Measurements from ENCODE around the gene CDH23. TPM values are rescaled to one million over a fixed set of nuclear protein-coding genes. Genes with fewer than 3 reads are reported as not detected.

The CDH23 gene
- total and polyA plus RNA-seq, 7 donors = 1.00 to 3.8 (median 1.9) TPM

GRCh38 chr10:71780156-71780555, 383.4 kb downstream of the CDH23 start:
- H3K4me3 ChIP-seq = no peak overlapping the region
- DNase-seq = no peak
- no peak for ATAC-seq
- 78 to 91% (median 84%) methylated on average over 7 of the region's 7 CpGs for WGBS, 3 donors
- no peaks in the 10 kb centered on the region for H3K36me3 ChIP-seq (ENCODE audit: insufficient read depth in 1 of 2, low read depth in 1 of 2)
- intact Hi-C loops (cut with DNase I) = no loop called here
- no peaks in the 10 kb centered on the region for H3K9me3 ChIP-seq
- H3K27me3 ChIP-seq (ENCODE audit: insufficient read depth in 3 of 3, low read length in 2 of 3) = no peaks in the 10 kb centered on the region
- H3K4me1 ChIP-seq = peaks cover 2% of the 10 kb centered on the region
- TF ChIP-seq, protein P1, sequence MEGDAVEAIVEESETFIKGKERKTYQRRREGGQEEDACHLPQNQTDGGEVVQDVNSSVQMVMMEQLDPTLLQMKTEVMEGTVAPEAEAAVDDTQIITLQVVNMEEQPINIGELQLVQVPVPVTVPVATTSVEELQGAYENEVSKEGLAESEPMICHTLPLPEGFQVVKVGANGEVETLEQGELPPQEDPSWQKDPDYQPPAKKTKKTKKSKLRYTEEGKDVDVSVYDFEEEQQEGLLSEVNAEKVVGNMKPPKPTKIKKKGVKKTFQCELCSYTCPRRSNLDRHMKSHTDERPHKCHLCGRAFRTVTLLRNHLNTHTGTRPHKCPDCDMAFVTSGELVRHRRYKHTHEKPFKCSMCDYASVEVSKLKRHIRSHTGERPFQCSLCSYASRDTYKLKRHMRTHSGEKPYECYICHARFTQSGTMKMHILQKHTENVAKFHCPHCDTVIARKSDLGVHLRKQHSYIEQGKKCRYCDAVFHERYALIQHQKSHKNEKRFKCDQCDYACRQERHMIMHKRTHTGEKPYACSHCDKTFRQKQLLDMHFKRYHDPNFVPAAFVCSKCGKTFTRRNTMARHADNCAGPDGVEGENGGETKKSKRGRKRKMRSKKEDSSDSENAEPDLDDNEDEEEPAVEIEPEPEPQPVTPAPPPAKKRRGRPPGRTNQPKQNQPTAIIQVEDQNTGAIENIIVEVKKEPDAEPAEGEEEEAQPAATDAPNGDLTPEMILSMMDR (IDR thresholded peaks at IDR 0.05) = no peak
- no peak overlapping the region for H3K27ac ChIP-seq

- intact Hi-C loops (cut with DNase I) = no loop called here
- TF ChIP-seq, protein P1 (IDR thresholded peaks at IDR 0.05) = no peak
- Histone ChIP-seq H3K27me3 (ENCODE audit: insufficient read depth in 3 of 3, low read length in 2 of 3) (no peaks in the 10 kb centered on the region), H3K36me3 (ENCODE audit: insufficient read depth in 1 of 2, low read depth in 1 of 2) (no peaks in the 10 kb centered on the region), H3K4me3 (no peak overlapping the region), H3K27ac (no peak overlapping the region), H3K4me1 (no peaks in the 10 kb centered on the region), H3K9me3 (no peaks in the 10 kb centered on the region)
- DNase-seq (no peak), ATAC-seq (no peak)
- 91 to 92% (median 92%) methylated on average over 9 of the region's 9 CpGs for WGBS, 3 donors
These were observed 384.0 kb downstream of the CDH23 start for GRCh38 chr10:71780719-71781118.

DNA sequence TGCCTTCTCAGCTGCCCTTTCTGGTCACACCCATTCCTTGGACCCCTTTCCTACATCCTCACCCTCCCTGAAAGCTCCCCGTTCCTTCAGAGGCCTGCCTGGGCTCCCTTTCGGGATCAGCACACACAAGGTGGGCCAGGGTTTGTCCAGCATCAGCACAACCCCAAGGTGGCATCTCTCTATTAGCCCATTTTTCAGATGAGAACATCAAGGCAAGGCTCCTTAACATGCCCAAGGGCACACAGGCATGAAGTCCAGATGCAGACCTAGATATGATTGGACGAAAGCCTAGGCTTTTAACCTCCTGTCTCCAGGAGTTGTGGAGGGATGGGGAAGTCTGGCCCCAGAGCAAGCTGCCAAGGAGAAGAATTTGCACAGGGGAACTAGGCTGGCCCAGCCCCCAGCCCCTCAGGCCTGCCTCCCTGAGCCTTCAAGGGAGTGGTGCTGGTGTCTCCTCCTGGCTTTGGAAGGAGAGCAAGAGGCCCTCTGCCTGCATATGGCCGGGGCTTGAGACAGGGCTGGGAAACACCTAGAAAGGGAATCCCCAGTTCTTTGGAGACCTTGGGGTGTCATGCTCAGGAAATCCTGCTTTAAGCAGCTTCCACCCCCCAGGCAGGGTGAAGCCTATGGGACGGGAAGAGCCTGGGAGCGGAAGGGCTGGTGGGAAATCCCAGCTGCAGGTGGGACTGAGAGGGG, 385.6 kb downstream of the CDH23 start:
- Histone ChIP-seq H3K4me3 (no peak overlapping the region), H3K27ac (no peak overlapping the region), H3K36me3 (ENCODE audit: insufficient read depth in 1 of 2, low read depth in 1 of 2) (no peaks in the 10 kb centered on the region), H3K4me1 (no peaks in the 10 kb centered on the region), H3K27me3 (ENCODE audit: insufficient read depth in 3 of 3, low read length in 2 of 3) (no peaks in the 10 kb centered on the region), H3K9me3 (no peaks in the 10 kb centered on the region)
- 82 to 90% (median 85%) methylated on average over 6 of the region's 6 CpGs for whole genome bisulfite sequencing, 3 donors
- DNase-seq (no peak), ATAC-seq (no peak)
- TF ChIP-seq, protein P1 (IDR thresholded peaks at IDR 0.05) = no peak
- intact Hi-C loops (cut with DNase I) = no loop called here

GRCh38 chr10:71782917-71783490, 386.3 kb downstream of the CDH23 start:
- TF ChIP-seq, protein P1 (IDR thresholded peaks at IDR 0.05) = no peak
- intact Hi-C loops (cut with DNase I) = no loop called here
- Histone ChIP-seq H3K27me3 (ENCODE audit: insufficient read depth in 3 of 3, low read length in 2 of 3) (no peaks in the 10 kb centered on the region), H3K4me1 (no peaks in the 10 kb centered on the region), H3K36me3 (ENCODE audit: insufficient read depth in 1 of 2, low read depth in 1 of 2) (no peaks in the 10 kb centered on the region), H3K4me3 (no peak overlapping the region), H3K27ac (no peak overlapping the region), H3K9me3 (no peaks in the 10 kb centered on the region)
- DNase-seq (no peak), ATAC-seq (no peak)
- 54 to 68% (median 64%) methylated on average over 7 of the region's 7 CpGs for WGBS, 3 donors

All from psoas muscle (tissue), 8 donors.